Right lobe of liver (tissue), 4 donors: ENCODE data around the gene ATP2A1.

Source experiments
- POLR2A ChIP-seq: fragments of 450-650 bp; IDR thresholded peaks from one replicate; pipeline ENCODE4 v1.6.1; 2017; ENCODE audit warnings: antibody characterized with exemption, mild to moderate bottlenecking
- TF ChIP-seq, protein P1 (sequence below), 4 donors: fragments of 200-600 bp in 3 of 4; fragments of 450-650 bp in 1 of 4; IDR thresholded peaks; one replicate each; pipeline versions ENCODE4 v1.5.1 to v1.8.0; 2016 to 2022; ENCODE audit warnings: antibody characterized with exemption in 4 of 4, mild to moderate bottlenecking in 2 of 4
- donor health status: DM: no; HTN: no; CAD: no.
- donor health status: DM: no; HTN: no; CAD: no.
- donor health status: DM: no; HTN: yes; CAD: no.

DNA sequence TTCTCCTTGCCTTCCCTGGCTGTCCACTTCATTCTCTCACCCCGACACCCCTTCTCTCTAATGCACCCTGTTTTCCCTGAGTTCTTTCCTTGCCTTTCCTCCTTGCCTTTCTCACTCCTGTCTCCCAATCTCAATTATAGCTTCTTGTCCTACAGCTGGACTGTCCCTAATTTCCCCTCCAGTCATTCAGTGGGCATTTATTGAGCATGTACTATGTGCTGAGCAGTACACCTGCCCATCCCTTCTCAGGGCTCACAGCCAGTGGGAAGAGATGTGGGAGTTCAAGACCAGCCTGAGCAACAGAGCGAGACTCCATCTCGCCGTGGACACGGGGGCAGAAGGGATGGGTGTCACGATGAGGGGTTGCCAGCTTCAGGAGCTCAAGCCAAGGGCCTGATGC lies 5.8 kb downstream of the ATP2A1 start:
- TF ChIP-seq POLR2A, result no peak
- TF ChIP-seq, protein P1, sequence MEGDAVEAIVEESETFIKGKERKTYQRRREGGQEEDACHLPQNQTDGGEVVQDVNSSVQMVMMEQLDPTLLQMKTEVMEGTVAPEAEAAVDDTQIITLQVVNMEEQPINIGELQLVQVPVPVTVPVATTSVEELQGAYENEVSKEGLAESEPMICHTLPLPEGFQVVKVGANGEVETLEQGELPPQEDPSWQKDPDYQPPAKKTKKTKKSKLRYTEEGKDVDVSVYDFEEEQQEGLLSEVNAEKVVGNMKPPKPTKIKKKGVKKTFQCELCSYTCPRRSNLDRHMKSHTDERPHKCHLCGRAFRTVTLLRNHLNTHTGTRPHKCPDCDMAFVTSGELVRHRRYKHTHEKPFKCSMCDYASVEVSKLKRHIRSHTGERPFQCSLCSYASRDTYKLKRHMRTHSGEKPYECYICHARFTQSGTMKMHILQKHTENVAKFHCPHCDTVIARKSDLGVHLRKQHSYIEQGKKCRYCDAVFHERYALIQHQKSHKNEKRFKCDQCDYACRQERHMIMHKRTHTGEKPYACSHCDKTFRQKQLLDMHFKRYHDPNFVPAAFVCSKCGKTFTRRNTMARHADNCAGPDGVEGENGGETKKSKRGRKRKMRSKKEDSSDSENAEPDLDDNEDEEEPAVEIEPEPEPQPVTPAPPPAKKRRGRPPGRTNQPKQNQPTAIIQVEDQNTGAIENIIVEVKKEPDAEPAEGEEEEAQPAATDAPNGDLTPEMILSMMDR (IDR thresholded peaks at IDR 0.05), result no peak
